ENCODE data around the gene STK32B. TPM values are rescaled to one million over a fixed set of nuclear protein-coding genes. Genes with fewer than 3 reads are reported as not detected.
"Not testable (repeated sequence)": the region's sequence is repeated elsewhere in the genome, so short reads cannot be mapped to it uniquely, and the experiment has no call there.

Gene STK32B
- total RNA-seq, 2 donors from 2014 or later = 0.09 to 7.3 TPM

DNA sequence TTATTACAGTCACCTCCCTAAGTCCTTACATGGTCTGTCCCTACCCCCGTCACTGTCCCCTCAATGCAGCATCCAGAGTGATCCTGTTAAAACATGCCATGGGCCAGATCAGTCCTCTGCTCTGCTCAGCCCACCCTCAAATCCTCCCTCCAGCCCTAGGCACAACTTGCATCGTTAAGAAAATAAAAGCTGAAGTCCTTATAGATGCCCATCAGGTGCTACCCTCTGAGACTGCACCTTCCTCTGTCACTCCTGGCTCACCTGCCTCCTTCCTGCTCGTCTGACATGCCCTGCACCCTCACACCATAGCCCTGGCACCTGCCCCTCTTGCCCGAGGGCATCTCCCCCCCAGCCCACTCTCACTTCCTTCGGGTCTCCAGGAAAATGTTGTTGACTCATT, 4.1 kb downstream of the STK32B start:
- Histone ChIP-seq H3K36me3 (no peaks in the 10 kb centered on the region), H3K4me1 (replicated peaks) (peaks cover 5% of the 10 kb centered on the region), H3K4me3 (no peak overlapping the region), H3K9me3 (no peaks in the 10 kb centered on the region), H3K27ac (no peak overlapping the region), H3K27me3 (replicated peaks; ENCODE audit: insufficient read depth) (no peaks in the 10 kb centered on the region)
- WGBS = 56% methylated on average over 5 of the region's 5 CpGs
- TF ChIP-seq POLR2AphosphoS5 (IDR thresholded peaks at IDR 0.05) (no peak), POLR2A (IDR thresholded peaks at IDR 0.05) (no peak)
- TF ChIP-seq, protein P1, sequence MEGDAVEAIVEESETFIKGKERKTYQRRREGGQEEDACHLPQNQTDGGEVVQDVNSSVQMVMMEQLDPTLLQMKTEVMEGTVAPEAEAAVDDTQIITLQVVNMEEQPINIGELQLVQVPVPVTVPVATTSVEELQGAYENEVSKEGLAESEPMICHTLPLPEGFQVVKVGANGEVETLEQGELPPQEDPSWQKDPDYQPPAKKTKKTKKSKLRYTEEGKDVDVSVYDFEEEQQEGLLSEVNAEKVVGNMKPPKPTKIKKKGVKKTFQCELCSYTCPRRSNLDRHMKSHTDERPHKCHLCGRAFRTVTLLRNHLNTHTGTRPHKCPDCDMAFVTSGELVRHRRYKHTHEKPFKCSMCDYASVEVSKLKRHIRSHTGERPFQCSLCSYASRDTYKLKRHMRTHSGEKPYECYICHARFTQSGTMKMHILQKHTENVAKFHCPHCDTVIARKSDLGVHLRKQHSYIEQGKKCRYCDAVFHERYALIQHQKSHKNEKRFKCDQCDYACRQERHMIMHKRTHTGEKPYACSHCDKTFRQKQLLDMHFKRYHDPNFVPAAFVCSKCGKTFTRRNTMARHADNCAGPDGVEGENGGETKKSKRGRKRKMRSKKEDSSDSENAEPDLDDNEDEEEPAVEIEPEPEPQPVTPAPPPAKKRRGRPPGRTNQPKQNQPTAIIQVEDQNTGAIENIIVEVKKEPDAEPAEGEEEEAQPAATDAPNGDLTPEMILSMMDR (IDR thresholded peaks at IDR 0.05) = no peak
- DNase-seq (ENCODE audit: low spot score) = no peak
- intact Hi-C loops (cut with DNase I) = loop anchor here (10.0 kb wide), 1 partner anchor 759 kb away; no protein-coding TSS in a partner anchor

GRCh38 chr4:5066101-5066500, 14.8 kb downstream of the STK32B start:
- no peaks in the 10 kb centered on the region for H3K27me3 ChIP-seq (replicated peaks; ENCODE audit: insufficient read depth)
- H3K9me3 ChIP-seq = no peaks in the 10 kb centered on the region
- WGBS = 43% methylated on average over 3 of the region's 3 CpGs
- no peaks in the 10 kb centered on the region for H3K36me3 ChIP-seq
- intact Hi-C loops (cut with DNase I) = no loop called here
- H3K4me1 ChIP-seq (replicated peaks) = no peaks in the 10 kb centered on the region
- no peak overlapping the region for H3K4me3 ChIP-seq
- no peak overlapping the region for H3K27ac ChIP-seq
- TF ChIP-seq, protein P1 (IDR thresholded peaks at IDR 0.05) = no peak
- TF ChIP-seq POLR2A (IDR thresholded peaks at IDR 0.05) (no peak), POLR2AphosphoS5 (IDR thresholded peaks at IDR 0.05) (no peak)
- DNase-seq (ENCODE audit: low spot score) = no peak

DNA sequence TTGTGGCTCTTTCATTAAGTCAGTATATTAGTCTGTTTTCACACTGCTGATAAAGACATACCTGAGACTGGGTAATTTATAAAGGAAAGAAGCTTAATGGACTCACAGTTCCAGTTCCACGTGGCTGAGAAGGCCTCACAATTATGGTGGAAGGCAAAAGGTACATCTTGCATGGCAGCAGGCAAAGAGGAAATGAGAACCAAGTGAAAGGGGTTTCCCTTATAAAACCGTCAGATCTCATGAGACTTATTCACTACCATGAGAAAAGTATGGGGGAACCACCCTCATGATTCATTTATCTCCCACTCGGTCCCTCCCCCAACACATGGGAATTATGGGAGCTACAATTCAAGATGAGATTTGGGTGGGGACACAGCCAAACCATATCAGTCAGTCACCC, 15.7 kb downstream of the STK32B start:
- H3K36me3 ChIP-seq; DNase-seq (ENCODE audit: low spot score); H3K4me1 ChIP-seq (replicated peaks); intact Hi-C loops (cut with DNase I); H3K27me3 ChIP-seq (replicated peaks; ENCODE audit: insufficient read depth); H3K27ac ChIP-seq; H3K9me3 ChIP-seq; H3K4me3 ChIP-seq: not testable (repeated sequence)
- WGBS = 84% methylated on average over 3 of the region's 3 CpGs

DNA sequence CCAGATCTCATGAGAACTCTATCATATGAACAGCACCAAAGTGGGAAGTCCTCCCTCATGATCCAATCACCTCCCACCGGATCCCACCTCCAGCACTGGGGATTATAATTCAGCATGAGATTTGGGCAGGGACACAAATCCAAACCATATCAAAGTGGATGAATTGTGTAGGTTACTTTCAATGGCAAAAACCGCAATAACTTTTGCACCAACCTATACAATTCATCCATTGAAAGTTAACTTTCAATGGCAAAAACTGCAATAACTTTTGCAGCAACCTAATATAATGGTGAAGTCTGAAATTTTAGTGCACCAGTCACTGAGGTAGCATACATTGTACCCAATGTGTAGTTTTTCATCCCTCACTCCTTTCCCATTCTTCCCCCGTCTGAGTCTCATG, 16.6 kb downstream of the STK32B start:
- DNase-seq (ENCODE audit: low spot score) = no peak
- intact Hi-C loops (cut with DNase I) = no loop called here
- Histone ChIP-seq H3K9me3 (no peaks in the 10 kb centered on the region), H3K4me3 (no peak overlapping the region), H3K4me1 (replicated peaks) (no peaks in the 10 kb centered on the region), H3K27me3 (replicated peaks; ENCODE audit: insufficient read depth) (no peaks in the 10 kb centered on the region), H3K27ac (no peak overlapping the region), H3K36me3 (no peaks in the 10 kb centered on the region)
- WGBS = 83% methylated on average over 3 of the region's 3 CpGs
- TF ChIP-seq, protein P1 (IDR thresholded peaks at IDR 0.05) = no peak
- TF ChIP-seq POLR2AphosphoS5 (IDR thresholded peaks at IDR 0.05) = no peak
- no peak for TF ChIP-seq POLR2A (IDR thresholded peaks at IDR 0.05)

- Histone ChIP-seq H3K27me3 (replicated peaks; ENCODE audit: insufficient read depth) (no peaks in the 10 kb centered on the region), H3K4me1 (replicated peaks) (no peaks in the 10 kb centered on the region), H3K27ac (no peak overlapping the region), H3K4me3 (no peak overlapping the region), H3K36me3 (no peaks in the 10 kb centered on the region), H3K9me3 (no peaks in the 10 kb centered on the region)
- WGBS = 41% methylated on average over 5 of the region's 5 CpGs
- DNase-seq (ENCODE audit: low spot score) = no peak
- no peak for TF ChIP-seq POLR2AphosphoS5 (IDR thresholded peaks at IDR 0.05)
- TF ChIP-seq, protein P1 (IDR thresholded peaks at IDR 0.05) = no peak
- no peak for TF ChIP-seq POLR2A (IDR thresholded peaks at IDR 0.05)
- intact Hi-C loops (cut with DNase I) = no loop called here
These were observed 18.6 kb downstream of the STK32B start for GRCh38 chr4:5069901-5070300.
